K562 (cell line): ENCODE measurements around the gene SERPING1. TPM values are rescaled to one million over a fixed set of nuclear protein-coding genes. Genes with fewer than 3 reads are reported as not detected.

Experiments
- ARHGAP35 ChIP-seq: fragments of 450-650 bp; IDR thresholded peaks from 2 replicates; pipeline ENCODE4 v1.6.1; 2018; ENCODE audit not compliant: partially characterized antibody
- CREM ChIP-seq: IDR thresholded peaks from 2 replicates; pipeline ENCODE4 v1.6.1; 2014; ENCODE audit warnings: antibody characterized with exemption, low read depth
- DMBX1 ChIP-seq: fragments of 250-450 bp; sonication (Bioruptor Pico); IDR thresholded peaks from 2 replicates; pipeline ENCODE4 v1.8.0; 2022; ENCODE audit warnings: inconsistent platforms, mild to moderate bottlenecking, moderate library complexity, borderline replicate concordance
- DPF2 ChIP-seq: fragments of 450-650 bp; IDR thresholded peaks from 2 replicates; pipeline ENCODE4 v1.6.1; 2016
- ESRRA ChIP-seq: fragments of 450-650 bp; IDR thresholded peaks from 2 replicates; pipeline ENCODE4 v1.6.1; 2014; ENCODE audit warnings: low read depth, mild to moderate bottlenecking, moderate library complexity, borderline replicate concordance
- HCFC1 ChIP-seq: IDR thresholded peaks from 2 replicates; pipeline ENCODE4 v1.6.1; 2012; ENCODE audit warnings: low read depth, low read length, improper control_type of control experiment
- JUNB ChIP-seq: fragments of 450-650 bp; formaldehyde crosslinking; conservative IDR thresholded peaks from 2 replicates; pipeline ENCODE4 v1.4.0; 2020; ENCODE audit warnings: mild to moderate bottlenecking
- LEF1 ChIP-seq: fragments of 450-650 bp; IDR thresholded peaks from 2 replicates; pipeline ENCODE4 v1.6.1; 2016; ENCODE audit warnings: mild to moderate bottlenecking
- NFIX ChIP-seq: fragments of 250-450 bp; sonication (Bioruptor Pico); IDR thresholded peaks from 2 replicates; pipeline ENCODE4 v1.4.0; 2020; ENCODE audit warnings: low read depth, mild to moderate bottlenecking, moderate library complexity
- PHB ChIP-seq: fragments of 250-450 bp; sonication (Bioruptor Pico); IDR thresholded peaks from 2 replicates; pipeline ENCODE4 v1.5.0; 2021
- PHF8 ChIP-seq: fragments of 200-600 bp; sonication (generic); IDR thresholded peaks from 2 replicates; pipeline ENCODE4 v1.6.1; 2012; ENCODE audit warnings: mixed run types, mild to moderate bottlenecking, inconsistent platforms, low read length, moderate library complexity, borderline replicate concordance
- POLR3A ChIP-seq: IDR thresholded peaks from 2 replicates; pipeline ENCODE4 v1.6.1; 2011; ENCODE audit warnings: borderline replicate concordance, mild to moderate bottlenecking, moderate library complexity; ENCODE audit not compliant: insufficient read length, insufficient read depth; ENCODE audit errors: extremely low read depth
- RB1 ChIP-seq: fragments of 450-650 bp; IDR thresholded peaks from 2 replicates; pipeline ENCODE4 v1.6.1; 2017; ENCODE audit warnings: low read depth, mild to moderate bottlenecking
- SLC30A9 ChIP-seq: fragments of 250-450 bp; sonication (Bioruptor Pico); IDR thresholded peaks from 2 replicates; pipeline ENCODE4 v1.8.0; 2022; ENCODE audit warnings: mild to moderate bottlenecking, moderate library complexity
- SMAD4 ChIP-seq: fragments of 250-450 bp; sonication (Bioruptor Pico); conservative IDR thresholded peaks from 2 replicates; pipeline ENCODE4 v1.8.0; 2021; ENCODE audit warnings: inconsistent platforms, mild to moderate bottlenecking, moderate library complexity
- STAT5B ChIP-seq: fragments of 250-450 bp; sonication (Bioruptor Pico); IDR thresholded peaks from 2 replicates; pipeline ENCODE4 v1.8.0; 2021; ENCODE audit warnings: mild to moderate bottlenecking, inconsistent platforms
- TBP ChIP-seq: optimal IDR thresholded peaks from 2 replicates; pipeline ENCODE3; 2011; ENCODE audit warnings: low read depth, low read length, improper control_type of control experiment
- TOE1 ChIP-seq, 2 experiments: fragments of 450-650 bp in 1 of 2; sonication (generic) in 1 of 2; formaldehyde crosslinking in 1 of 2; IDR thresholded peaks; 2 replicates each; pipeline versions ENCODE4 v1.7.1 to v1.8.0; 2016 to 2022; ENCODE audit warnings: borderline replicate concordance in 2 of 2, mild to moderate bottlenecking in 2 of 2, antibody characterized with exemption in 1 of 2, inconsistent platforms in 1 of 2, low read depth in 1 of 2, missing genetic modification reagents in 1 of 2, moderate library complexity in 1 of 2
- U2AF1 ChIP-seq: fragments of 200-400 bp; formaldehyde crosslinking; optimal IDR thresholded peaks from 2 replicates; pipeline ENCODE3; 2017; ENCODE audit warnings: mild to moderate bottlenecking, low read depth, low read length, moderate library complexity
- ZNF408 ChIP-seq: fragments of 250-450 bp; sonication (Bioruptor Pico); IDR thresholded peaks from 2 replicates; pipeline ENCODE4 v1.4.0; 2020; ENCODE audit warnings: low read depth, mild to moderate bottlenecking, moderate library complexity
- polyA plus RNA-seq, 8 experiments: library from polyadenylated mRNA; depleted of rRNA in 4 of 8; stranded (reverse) in 5 of 8; unstranded in 3 of 8; fragments of >200 nt; fragmentation: Nextera tagmentation in 2 of 8; fragmentation: Illumina TruSeq in 1 of 8; extraction: Ambion mirVana in 2 of 8; extraction: Trizol in 1 of 8; gene quantifications; 2 replicates each; pipeline versions ENCODE4 v1.2.1 to v1.2.3, GENCODE V29; 2011 to 2014; ENCODE audit warnings: inconsistent platforms in 1 of 8, missing spikeins in 1 of 8
- total RNA-seq, 7 experiments: library from RNA; depleted of rRNA in 6 of 7; stranded (reverse); fragments of >200 nt in 6 of 7; fragmentation: Illumina TruSeq in 2 of 7; extraction: Trizol in 2 of 7; gene quantifications; 2 replicates each; pipeline versions ENCODE4 v1.2.1 to v1.2.3, GENCODE V29; 2011 to 2021; ENCODE audit warnings: low replicate concordance in 1 of 7
- TF ChIP-seq, protein P1 (sequence below): fragments of 250-450 bp; sonication (Bioruptor Pico); IDR thresholded peaks from 2 replicates; pipeline ENCODE4 v1.8.0; 2022; ENCODE audit warnings: inconsistent platforms
- TF ChIP-seq, protein P2 (sequence below): sonication (generic); formaldehyde crosslinking; IDR thresholded peaks from 2 replicates; pipeline ENCODE4 v1.8.1; 2023; ENCODE audit warnings: mild to moderate bottlenecking, missing genetic modification reagents
- TF ChIP-seq, protein P3 (sequence below): fragments of 250-450 bp; sonication (Bioruptor Pico); IDR thresholded peaks from 2 replicates; pipeline ENCODE4 v1.5.0; 2021

SERPING1 gene
- total and polyA plus RNA-seq, 9 of the 15 experiments (the other 6 are each of a cell fraction or from before 2014, with no cell fraction given) = 0.10 to 1.00 (median 0.21) TPM; not detected in 2

DNA sequence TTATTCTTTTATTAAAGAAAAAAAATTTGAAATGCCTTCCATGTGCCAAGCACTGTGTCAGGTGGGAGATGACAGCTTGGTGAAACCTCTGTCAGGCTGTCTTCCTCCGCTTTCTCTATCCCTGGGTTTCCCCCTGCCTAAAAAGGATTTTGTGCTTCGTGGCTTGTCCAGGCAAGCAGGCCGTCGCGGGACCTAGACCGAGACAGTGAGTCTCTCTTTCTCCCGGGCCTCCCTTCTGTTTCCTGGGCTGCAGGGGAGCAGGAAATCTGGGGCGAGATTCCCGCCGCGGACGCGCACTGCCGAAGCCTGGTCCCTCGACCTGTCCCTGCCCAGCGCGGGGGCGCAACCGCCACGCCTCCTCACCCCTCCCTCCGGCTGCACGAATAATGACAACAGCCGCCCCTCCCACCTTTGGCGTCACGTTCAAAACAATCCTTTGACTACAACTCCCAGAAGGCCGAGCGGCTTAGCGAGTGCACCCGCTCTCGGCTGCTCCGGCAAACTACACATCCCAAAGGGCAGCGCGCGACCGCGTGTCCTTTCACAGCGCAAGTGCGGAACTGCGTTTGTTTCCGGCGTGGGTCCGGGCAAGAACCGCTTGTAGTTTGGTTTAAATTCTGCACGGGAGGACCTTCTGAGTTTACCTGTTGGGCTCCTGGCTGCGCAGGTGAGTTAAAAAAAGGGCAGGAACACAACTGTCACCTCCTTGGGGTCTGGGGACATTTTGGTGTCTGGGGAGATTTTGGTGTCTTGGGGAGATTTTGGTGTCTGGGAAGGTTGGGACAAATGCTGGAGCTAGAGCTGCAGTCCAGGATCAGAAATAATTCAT is 59.9 kb downstream of the SERPING1 start, which contains the start of gene CLP1 (continued):
- TF ChIP-seq, protein P1, sequence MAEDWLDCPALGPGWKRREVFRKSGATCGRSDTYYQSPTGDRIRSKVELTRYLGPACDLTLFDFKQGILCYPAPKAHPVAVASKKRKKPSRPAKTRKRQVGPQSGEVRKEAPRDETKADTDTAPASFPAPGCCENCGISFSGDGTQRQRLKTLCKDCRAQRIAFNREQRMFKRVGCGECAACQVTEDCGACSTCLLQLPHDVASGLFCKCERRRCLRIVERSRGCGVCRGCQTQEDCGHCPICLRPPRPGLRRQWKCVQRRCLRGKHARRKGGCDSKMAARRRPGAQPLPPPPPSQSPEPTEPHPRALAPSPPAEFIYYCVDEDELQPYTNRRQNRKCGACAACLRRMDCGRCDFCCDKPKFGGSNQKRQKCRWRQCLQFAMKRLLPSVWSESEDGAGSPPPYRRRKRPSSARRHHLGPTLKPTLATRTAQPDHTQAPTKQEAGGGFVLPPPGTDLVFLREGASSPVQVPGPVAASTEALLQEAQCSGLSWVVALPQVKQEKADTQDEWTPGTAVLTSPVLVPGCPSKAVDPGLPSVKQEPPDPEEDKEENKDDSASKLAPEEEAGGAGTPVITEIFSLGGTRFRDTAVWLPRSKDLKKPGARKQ (CRISPR knock-in tag) = no peak
- TF ChIP-seq LEF1 = no peak
- TF ChIP-seq, protein P2, sequence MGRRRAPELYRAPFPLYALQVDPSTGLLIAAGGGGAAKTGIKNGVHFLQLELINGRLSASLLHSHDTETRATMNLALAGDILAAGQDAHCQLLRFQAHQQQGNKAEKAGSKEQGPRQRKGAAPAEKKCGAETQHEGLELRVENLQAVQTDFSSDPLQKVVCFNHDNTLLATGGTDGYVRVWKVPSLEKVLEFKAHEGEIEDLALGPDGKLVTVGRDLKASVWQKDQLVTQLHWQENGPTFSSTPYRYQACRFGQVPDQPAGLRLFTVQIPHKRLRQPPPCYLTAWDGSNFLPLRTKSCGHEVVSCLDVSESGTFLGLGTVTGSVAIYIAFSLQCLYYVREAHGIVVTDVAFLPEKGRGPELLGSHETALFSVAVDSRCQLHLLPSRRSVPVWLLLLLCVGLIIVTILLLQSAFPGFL (CRISPR knock-in tag) = no peak
- no peak for TF ChIP-seq SLC30A9 (CRISPR knock-in tag)
- TF ChIP-seq ESRRA = 0 out of 2 replicates have a peak, but pooled peaks have one; percentile 57
- no peak for TF ChIP-seq POLR3A
- TF ChIP-seq SMAD4 (CRISPR knock-in tag) = peak; percentile 35; the same call in 1 of the 2 replicates
- TF ChIP-seq, protein P3, sequence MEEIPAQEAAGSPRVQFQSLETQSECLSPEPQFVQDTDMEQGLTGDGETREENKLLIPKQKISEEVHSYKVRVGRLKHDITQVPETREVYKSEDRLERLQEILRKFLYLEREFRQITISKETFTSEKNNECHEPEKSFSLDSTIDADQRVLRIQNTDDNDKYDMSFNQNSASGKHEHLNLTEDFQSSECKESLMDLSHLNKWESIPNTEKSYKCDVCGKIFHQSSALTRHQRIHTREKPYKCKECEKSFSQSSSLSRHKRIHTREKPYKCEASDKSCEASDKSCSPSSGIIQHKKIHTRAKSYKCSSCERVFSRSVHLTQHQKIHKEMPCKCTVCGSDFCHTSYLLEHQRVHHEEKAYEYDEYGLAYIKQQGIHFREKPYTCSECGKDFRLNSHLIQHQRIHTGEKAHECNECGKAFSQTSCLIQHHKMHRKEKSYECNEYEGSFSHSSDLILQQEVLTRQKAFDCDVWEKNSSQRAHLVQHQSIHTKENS = no peak
- peak; percentile 99 for TF ChIP-seq HCFC1
- TF ChIP-seq DMBX1 (CRISPR knock-in tag) = no peak
- peak; percentile 79 for TF ChIP-seq RB1
- TF ChIP-seq ZNF408 (CRISPR knock-in tag) = no peak
- no peak for TF ChIP-seq U2AF1
- no peak for TF ChIP-seq TOE1 (IDR thresholded peaks at IDR 0.05; ENCODE audit: borderline replicate concordance)
- TF ChIP-seq TOE1 (CRISPR knock-in tag; IDR thresholded peaks at IDR 0.05; ENCODE audit: borderline replicate concordance, low read depth) = no peak
- no peak for TF ChIP-seq PHB (CRISPR knock-in tag)
- TF ChIP-seq DPF2 = no peak
- no peak for TF ChIP-seq NFIX (CRISPR knock-in tag)
- TF ChIP-seq STAT5B (CRISPR knock-in tag) = no peak
- peak; percentile 65 for TF ChIP-seq ARHGAP35
- TF ChIP-seq CREM = peak; percentile 95
- TF ChIP-seq TBP = peak; percentile 39
- peak; percentile 86; the same call in 1 of the 2 replicates for TF ChIP-seq PHF8
- no peak for TF ChIP-seq JUNB (CRISPR knock-in tag)
